H1 (cell line): Measurements from ENCODE around the gene PCSK9. TPM values are rescaled to one million over a fixed set of nuclear protein-coding genes. Genes with fewer than 3 reads are reported as not detected.

Experiments used
- CTCF ChIA-PET: fragments of 300-600 bp; sonication (Branson Sonifier 250); formaldehyde crosslinking; loops from one replicate; lab custom pipeline; 2021; ENCODE audit not compliant: partially characterized antibody; lab: Charles Lee
- POLR2A ChIA-PET: fragments of 300-600 bp; sonication (Branson Sonifier 250); formaldehyde crosslinking; loops from one replicate; lab custom pipeline; 2021; ENCODE audit warnings: inconsistent platforms; ENCODE audit not compliant: partially characterized antibody; lab: Charles Lee
- DNase-seq, 2 experiments: peaks; one replicate each; pipeline versions ENCODE4 v3.0.0 to v3.0.0-alpha.2; 2010 to 2022; ENCODE audit warnings: low spot score in 2 of 2, low read depth in 1 of 2, mixed read lengths in 1 of 2
- FAIRE-seq: peaks from 2 replicates; lab custom pipeline; 2011; peaks lifted over from hg19 to GRCh38; lab: Jason Lieb, UNC
- H2AFZ ChIP-seq: 2 replicates; pipeline ENCODE4 v1.8.1; 2012; ENCODE audit warnings: low read length, inconsistent platforms
- H2AK5ac ChIP-seq: 2 replicates; pipeline ENCODE4 v1.6.1; 2013; ENCODE audit warnings: low read depth, low read length
- H2BK120ac ChIP-seq: replicated peaks from 2 replicates; pipeline ENCODE3; 2013; ENCODE audit warnings: low read depth, low read length, inconsistent platforms
- H2BK12ac ChIP-seq: 2 replicates; pipeline ENCODE4 v1.6.1; 2013; ENCODE audit warnings: low read depth, low read length
- H2BK15ac ChIP-seq: 2 replicates; pipeline ENCODE4 v1.6.1; 2013; ENCODE audit warnings: low read length
- H2BK20ac ChIP-seq: 2 replicates; pipeline ENCODE4 v1.6.1; 2013; ENCODE audit warnings: low read length
- H2BK5ac ChIP-seq: 2 replicates; pipeline ENCODE4 v1.6.1; 2013; ENCODE audit warnings: low read depth, low read length
- H3K14ac ChIP-seq: 2 replicates; pipeline ENCODE4 v1.6.1; 2013; ENCODE audit warnings: inconsistent platforms; ENCODE audit not compliant: insufficient read length
- H3K18ac ChIP-seq: 2 replicates; pipeline ENCODE4 v1.6.1; 2013; ENCODE audit warnings: low read length; ENCODE audit errors: extremely low read depth
- H3K23ac ChIP-seq: 2 replicates; pipeline ENCODE4 v1.6.1; 2013; ENCODE audit warnings: inconsistent platforms; ENCODE audit not compliant: insufficient read length
- H3K23me2 ChIP-seq: 2 replicates; pipeline ENCODE4 v1.6.1; 2013; ENCODE audit warnings: low read depth, low read length
- H3K27ac ChIP-seq: 2 replicates; pipeline ENCODE4 v1.6.1; 2011; ENCODE audit warnings: low read depth, low read length, inconsistent platforms
- H3K27me3 ChIP-seq, 4 experiments: replicated peaks in 1 of 4; 1 replicate in 1 of 4; 2 replicates in 3 of 4; pipeline versions ENCODE4 v1.6.1 to v1.8.1; 2011 to 2013; ENCODE audit warnings: low read length in 3 of 4, mild to moderate bottlenecking in 3 of 4, inconsistent platforms in 2 of 4, mixed read lengths in 2 of 4, moderate library complexity in 1 of 4; ENCODE audit not compliant: control insufficient read depth in 3 of 4, insufficient read depth in 3 of 4; ENCODE audit errors: extremely low read depth in 1 of 4
- H3K36me3 ChIP-seq, 4 experiments: 2 replicates each; pipeline versions ENCODE4 v1.6.1 to v1.8.1; 2011 to 2013; ENCODE audit warnings: mild to moderate bottlenecking in 4 of 4, low read length in 3 of 4, moderate library complexity in 2 of 4, control low read depth in 1 of 4, inconsistent platforms in 1 of 4; ENCODE audit not compliant: insufficient read depth in 4 of 4, control insufficient read depth in 2 of 4
- H3K4ac ChIP-seq: replicated peaks from 2 replicates; pipeline ENCODE3; 2013; ENCODE audit warnings: low read length, low read depth, mixed read lengths, inconsistent platforms; ENCODE audit not compliant: insufficient read length
- H3K4me1 ChIP-seq, 4 experiments: replicated peaks in 1 of 4; 1 replicate in 1 of 4; 2 replicates in 3 of 4; pipeline versions ENCODE4 v1.6.1 to v1.8.1; 2011 to 2013; ENCODE audit warnings: low read length in 3 of 4, inconsistent platforms in 2 of 4, mixed read lengths in 1 of 4; ENCODE audit not compliant: insufficient read depth in 4 of 4, control insufficient read depth in 3 of 4
- H3K4me2 ChIP-seq, 2 experiments: 2 replicates each; pipeline versions ENCODE4 v1.6.1 to v1.8.1; 2011 to 2013; ENCODE audit warnings: low read depth in 2 of 2, low read length in 2 of 2, control low read depth in 1 of 2, inconsistent platforms in 1 of 2, mild to moderate bottlenecking in 1 of 2; ENCODE audit not compliant: insufficient read depth in 1 of 2
- H3K4me3 ChIP-seq, 4 experiments: fragments of 200-600, 300-600 bp in 1 of 4; sonication (generic), shearing (Covaris generic), sonication (Bioruptor Twin) in 1 of 4; 2 replicates each; pipeline versions ENCODE4 v1.5.1 to v1.8.1; 2011 to 2016; ENCODE audit warnings: low read length in 4 of 4, low read depth in 3 of 4, control low read depth in 2 of 4, inconsistent platforms in 2 of 4, mild to moderate bottlenecking in 2 of 4, mixed read lengths in 1 of 4, moderate library complexity in 1 of 4; ENCODE audit not compliant: insufficient read depth in 2 of 4; ENCODE audit errors: extremely low read depth in 1 of 4
- H3K56ac ChIP-seq: replicated peaks from 2 replicates; pipeline ENCODE3; 2013; ENCODE audit warnings: low read depth, mild to moderate bottlenecking, mixed read lengths, low read length, inconsistent platforms; ENCODE audit not compliant: insufficient read length
- H3K79me1 ChIP-seq: 2 replicates; pipeline ENCODE4 v1.6.1; 2013; ENCODE audit warnings: low read depth, low read length, control low read depth
- H3K79me2 ChIP-seq, 2 experiments: 2 replicates each; pipeline versions ENCODE4 v1.6.1 to v1.8.1; 2012 to 2013; ENCODE audit warnings: low read length in 2 of 2, mild to moderate bottlenecking in 2 of 2, inconsistent platforms in 1 of 2; ENCODE audit not compliant: insufficient read depth in 2 of 2, control insufficient read depth in 1 of 2
- H3K9ac ChIP-seq, 4 experiments: replicated peaks in 1 of 4; 1 replicate in 1 of 4; 2 replicates in 3 of 4; pipeline versions ENCODE4 v1.6.1 to v1.8.1; 2011 to 2013; ENCODE audit warnings: low read depth in 3 of 4, low read length in 3 of 4, control low read depth in 2 of 4, mild to moderate bottlenecking in 2 of 4, moderate library complexity in 2 of 4, inconsistent platforms in 1 of 4; ENCODE audit errors: extremely low read depth in 1 of 4
- H3K9me3 ChIP-seq, 2 experiments: 2 replicates each; pipeline versions ENCODE4 v1.6.1 to v1.8.1; 2012 to 2013; ENCODE audit warnings: mild to moderate bottlenecking in 2 of 2, moderate library complexity in 2 of 2, control low read depth in 1 of 2, inconsistent platforms in 1 of 2, low read depth in 1 of 2, low read length in 1 of 2, mixed read lengths in 1 of 2; ENCODE audit not compliant: insufficient read depth in 2 of 2
- H4K20me1 ChIP-seq, 2 experiments: replicated peaks in 1 of 2; 2 replicates each; pipeline versions ENCODE3 to v1.8.1; 2011 to 2013; ENCODE audit warnings: inconsistent platforms in 2 of 2, low read length in 2 of 2, mild to moderate bottlenecking in 1 of 2; ENCODE audit not compliant: insufficient read depth in 2 of 2, control insufficient read depth in 1 of 2
- H4K5ac ChIP-seq: 2 replicates; pipeline ENCODE4 v1.6.1; 2013; ENCODE audit warnings: low read length, low read depth, mixed read lengths, inconsistent platforms; ENCODE audit not compliant: insufficient read length
- H4K8ac ChIP-seq: 2 replicates; pipeline ENCODE4 v1.8.0; 2013; ENCODE audit warnings: mild to moderate bottlenecking, moderate library complexity, low read length, inconsistent platforms; ENCODE audit not compliant: insufficient read depth; ENCODE audit errors: extremely low read depth
- H4K91ac ChIP-seq: replicated peaks from 2 replicates; pipeline ENCODE3; 2013; ENCODE audit warnings: low read length, mixed read lengths, inconsistent platforms; ENCODE audit not compliant: insufficient read length
- CREB1 ChIP-seq: IDR thresholded peaks from 2 replicates; pipeline ENCODE4 v1.6.1; 2012; ENCODE audit warnings: inconsistent platforms
- SP1 ChIP-seq: IDR thresholded peaks from 2 replicates; pipeline ENCODE4 v1.6.1; 2011; ENCODE audit warnings: low read depth, low read length
- WGBS, 2 experiments: shearing (Covaris generic) in 1 of 2; methylation state at CpG; one replicate each; pipeline versions ENCODE4 v1.1.6 to v1.1.7; 2013 to 2015; ENCODE audit warnings: low lambda C conversion rate in 2 of 2, mixed read lengths in 2 of 2, inconsistent platforms in 1 of 2, low coverage in 1 of 2, missing lambda C conversion rate in 1 of 2; ENCODE audit not compliant: insufficient replicate concordance in 2 of 2, insufficient coverage in 1 of 2, insufficient read length in 1 of 2; ENCODE audit errors: extremely low coverage in 1 of 2, missing lambda C conversion rate in 1 of 2; 5-methylcytosine and 5-hydroxymethylcytosine counted together
- polyA plus RNA-seq, 7 experiments: library from polyadenylated mRNA; depleted of rRNA in 3 of 7; stranded (reverse) in 5 of 7; unstranded in 2 of 7; fragments of >200 nt in 5 of 7; fragments of 200-250 nt in 2 of 7; gene quantifications; 1 replicate in 5 of 7; 2 replicates in 1 of 7; 4 replicates in 1 of 7; pipeline versions ENCODE4 v1.2.1 to v1.2.3, GENCODE V29; 2011 to 2013; ENCODE audit warnings: missing spikeins in 2 of 7, mixed read lengths in 2 of 7
- total RNA-seq: library from RNA; stranded (reverse); fragmentation: NEBNext Ultra II Directional; extraction: Animal tissue kit (Norgen Biotek cat#: 25700); gene quantifications from 2 replicates; pipeline ENCODE4 v1.2.1, GENCODE V29; 2021

Gene PCSK9
- total and polyA plus RNA-seq, 2 of the 8 experiments (the other 6 are each of a cell fraction or from before 2014, with no cell fraction given), result 22.3 to 32.3 TPM

DNA sequence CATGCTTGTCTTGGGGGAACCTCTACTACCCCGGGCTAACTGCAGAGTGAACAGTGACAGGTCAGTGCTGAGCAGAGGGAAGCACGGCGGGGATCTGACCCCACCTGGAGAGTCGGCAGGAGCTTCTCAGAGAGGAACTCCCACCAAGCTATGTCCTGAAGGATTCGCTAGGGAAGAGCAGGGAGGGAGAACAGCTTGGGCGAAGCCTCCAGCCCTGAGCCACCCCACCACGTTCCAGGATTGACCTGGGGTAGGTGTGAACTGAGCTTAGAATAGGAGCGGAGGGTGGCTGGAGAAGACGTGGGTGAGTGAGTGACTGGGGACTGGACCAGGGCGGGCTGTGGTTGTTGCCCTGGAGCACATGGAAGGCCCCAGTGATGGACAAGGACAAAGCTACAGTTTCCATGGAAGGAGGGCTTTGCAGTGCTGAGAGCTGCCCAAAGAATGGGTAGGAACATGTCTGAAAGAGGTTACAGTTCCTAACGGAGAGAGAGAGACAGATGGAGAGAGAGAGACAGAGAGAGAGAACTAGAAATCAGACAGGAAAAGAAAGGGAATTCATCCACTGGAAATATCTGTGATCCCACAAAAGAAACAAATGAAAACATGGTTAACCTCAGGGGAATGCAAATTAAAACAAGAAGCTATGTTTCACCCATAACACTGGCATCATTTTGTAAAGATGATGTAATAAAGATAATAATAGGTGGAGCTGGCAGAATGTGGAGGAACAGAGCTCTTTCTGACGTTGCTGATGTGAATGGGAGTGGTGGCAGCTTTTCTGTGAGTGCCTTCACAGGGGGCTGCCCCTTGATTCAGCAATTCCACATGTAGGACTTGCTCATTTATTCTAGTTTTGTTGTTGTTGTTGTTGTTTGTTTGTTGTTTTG, 23.4 kb upstream of the PCSK9 start:
- H2AK5ac ChIP-seq, result no peak overlapping the region
- H3K9me3 ChIP-seq, result no peaks in the 10 kb centered on the region
- POLR2A ChIA-PET, result no interaction called here
- no peaks in the 10 kb centered on the region for H3K23me2 ChIP-seq
- no peak overlapping the region for H4K8ac ChIP-seq
- no peak overlapping the region for H4K5ac ChIP-seq
- no peaks in the 10 kb centered on the region for H3K79me2 ChIP-seq
- H3K79me1 ChIP-seq, result no peaks in the 10 kb centered on the region
- H3K56ac ChIP-seq, result no peak overlapping the region
- 85% methylated on average over 12 of the region's 12 CpGs; no CpG with 5 or more reads in 1 of the 2 experiments for WGBS, 2 experiments
- H3K23ac ChIP-seq, result no peak overlapping the region
- H3K9ac ChIP-seq, result no peak overlapping the region
- H4K91ac ChIP-seq, result no peak overlapping the region
- no peak overlapping the region for H2BK15ac ChIP-seq
- H2BK120ac ChIP-seq, result no peak overlapping the region
- no peak overlapping the region for H2BK20ac ChIP-seq
- H4K20me1 ChIP-seq, result no peaks in the 10 kb centered on the region
- no peak for DNase-seq
- CTCF ChIA-PET, result interaction anchor here (0.7 to 14.1 kb wide), 8 partner anchors 9 to 82 kb away, joined by 3 to 343 read pairs (median 5); partner anchors contain the start of gene BSND
- H3K4me3 ChIP-seq, result no peak overlapping the region
- H3K27ac ChIP-seq, result no peak overlapping the region
- H3K4ac ChIP-seq, result no peak overlapping the region
- no peak for FAIRE-seq
- H3K27me3 ChIP-seq, result no peaks in the 10 kb centered on the region; a peak in 2 of 7 replicates
- H2BK5ac ChIP-seq, result no peak overlapping the region
- no peak overlapping the region for H3K14ac ChIP-seq
- H3K36me3 ChIP-seq, result no peaks in the 10 kb centered on the region
- peaks cover 0 to 3% (median 1%) of the 10 kb centered on the region in 4 experiments; a peak in 3 of 7 replicates for H3K4me1 ChIP-seq
- TF ChIP-seq CREB1, result no peak
- no peak for TF ChIP-seq SP1
- no peak overlapping the region for H2AFZ ChIP-seq
- no peak overlapping the region for H2BK12ac ChIP-seq
- no peak overlapping the region for H3K4me2 ChIP-seq
- H3K18ac ChIP-seq, result no peak overlapping the region
